Measurements from ENCODE around the gene KCNQ1.

GRCh38 chr11:2533587-2534133 lies 88.9 kb downstream of the KCNQ1 start:
- TF ChIP-seq RFX5 (IDR thresholded peaks at IDR 0.05; ENCODE audit: low read depth, low read length) (no peak), CHD4 (IDR thresholded peaks at IDR 0.05; ENCODE audit: insufficient read depth, insufficient replicate concordance, low read depth, low read length, poor library complexity, severe bottlenecking) (no peak), U2AF1 (optimal IDR thresholded peaks at IDR 0.05; ENCODE audit: low read depth, low read length) (no peak), MTA3 (IDR thresholded peaks at IDR 0.05; ENCODE audit: borderline replicate concordance) (no peak), MAFF (IDR thresholded peaks at IDR 0.05; ENCODE audit: low read length) (no peak), ADNP (tag; IDR thresholded peaks at IDR 0.05) (no peak)
- TF ChIP-seq, protein P1, sequence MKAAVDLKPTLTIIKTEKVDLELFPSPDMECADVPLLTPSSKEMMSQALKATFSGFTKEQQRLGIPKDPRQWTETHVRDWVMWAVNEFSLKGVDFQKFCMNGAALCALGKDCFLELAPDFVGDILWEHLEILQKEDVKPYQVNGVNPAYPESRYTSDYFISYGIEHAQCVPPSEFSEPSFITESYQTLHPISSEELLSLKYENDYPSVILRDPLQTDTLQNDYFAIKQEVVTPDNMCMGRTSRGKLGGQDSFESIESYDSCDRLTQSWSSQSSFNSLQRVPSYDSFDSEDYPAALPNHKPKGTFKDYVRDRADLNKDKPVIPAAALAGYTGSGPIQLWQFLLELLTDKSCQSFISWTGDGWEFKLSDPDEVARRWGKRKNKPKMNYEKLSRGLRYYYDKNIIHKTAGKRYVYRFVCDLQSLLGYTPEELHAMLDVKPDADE (conservative IDR thresholded peaks at IDR 0.05; ENCODE audit: control insufficient read depth, low read depth, low read length), result no peak
